Karpas-422 (cell line): Measurements from ENCODE around the gene NRG3. TPM values are rescaled to one million over a fixed set of nuclear protein-coding genes. Genes with fewer than 3 reads are reported as not detected.

Experiments
- DNase-seq: peaks from one replicate; pipeline ENCODE4 v3.0.0-alpha.2; 2015
- H2AFZ ChIP-seq: fragments of 200-600 bp; sonication (generic); 2 replicates; pipeline ENCODE4 v1.6.1; 2014; ENCODE audit warnings: antibody characterized with exemption, low read length, mixed read lengths
- H3K27ac ChIP-seq: fragments of 200-600 bp; sonication (generic); 2 replicates; pipeline ENCODE4 v1.5.1; 2014; ENCODE audit warnings: mild to moderate bottlenecking, low read length, moderate library complexity
- H3K27me3 ChIP-seq: fragments of 200-600 bp; sonication (generic); 2 replicates; pipeline ENCODE4 v1.6.1; 2014; ENCODE audit warnings: low read length, mixed read lengths
- H3K36me3 ChIP-seq: fragments of 200-600 bp; sonication (generic); 2 replicates; pipeline ENCODE4 v1.6.1; 2014; ENCODE audit warnings: low read length, mixed read lengths; ENCODE audit not compliant: insufficient read depth
- H3K4me1 ChIP-seq: fragments of 200-600 bp; sonication (generic); 2 replicates; pipeline ENCODE4 v1.6.1; 2014; ENCODE audit warnings: mild to moderate bottlenecking, low read length, mixed read lengths
- H3K4me2 ChIP-seq: fragments of 200-600 bp; sonication (generic); 2 replicates; pipeline ENCODE4 v1.6.1; 2014; ENCODE audit warnings: low read length, low read depth, mild to moderate bottlenecking; ENCODE audit not compliant: poor library complexity, severe bottlenecking
- H3K4me3 ChIP-seq: fragments of 200-600 bp; sonication (generic); 2 replicates; pipeline ENCODE4 v1.5.1; 2014; ENCODE audit warnings: mild to moderate bottlenecking, antibody characterized with exemption, low read length, mixed read lengths
- H3K79me2 ChIP-seq: fragments of 200-600 bp; sonication (generic); 2 replicates; pipeline ENCODE4 v1.6.1; 2014; ENCODE audit warnings: mild to moderate bottlenecking, low read length, mixed read lengths
- H3K9ac ChIP-seq: fragments of 200-600 bp; sonication (generic); 2 replicates; pipeline ENCODE4 v1.6.0; 2014; ENCODE audit warnings: low read length
- H3K9me2 ChIP-seq: fragments of 200-600 bp; sonication (generic), shearing (Covaris generic); replicated peaks from 2 replicates; pipeline ENCODE4 v1.6.0; 2014; ENCODE audit warnings: mild to moderate bottlenecking, low read length, moderate library complexity; ENCODE audit not compliant: insufficient read depth
- H3K9me3 ChIP-seq: fragments of 300-700, 200-600 bp; sonication (generic); 2 replicates; pipeline ENCODE4 v1.6.1; 2014; ENCODE audit warnings: low read length, mixed read lengths
- H4K20me1 ChIP-seq: fragments of 200-600 bp; sonication (generic); 2 replicates; pipeline ENCODE4 v1.6.1; 2014; ENCODE audit warnings: mild to moderate bottlenecking, antibody characterized with exemption, low read length, low read depth; ENCODE audit not compliant: insufficient read depth
- total RNA-seq: library from RNA; depleted of rRNA; stranded (reverse); fragments of >200 nt; shearing (Covaris generic); gene quantifications from 2 replicates; pipeline ENCODE4 v1.2.3, GENCODE V29; 2014; ENCODE audit warnings: low replicate concordance

Gene NRG3
- total RNA-seq, 1 experiment from 2014 or later: not detected

DNA sequence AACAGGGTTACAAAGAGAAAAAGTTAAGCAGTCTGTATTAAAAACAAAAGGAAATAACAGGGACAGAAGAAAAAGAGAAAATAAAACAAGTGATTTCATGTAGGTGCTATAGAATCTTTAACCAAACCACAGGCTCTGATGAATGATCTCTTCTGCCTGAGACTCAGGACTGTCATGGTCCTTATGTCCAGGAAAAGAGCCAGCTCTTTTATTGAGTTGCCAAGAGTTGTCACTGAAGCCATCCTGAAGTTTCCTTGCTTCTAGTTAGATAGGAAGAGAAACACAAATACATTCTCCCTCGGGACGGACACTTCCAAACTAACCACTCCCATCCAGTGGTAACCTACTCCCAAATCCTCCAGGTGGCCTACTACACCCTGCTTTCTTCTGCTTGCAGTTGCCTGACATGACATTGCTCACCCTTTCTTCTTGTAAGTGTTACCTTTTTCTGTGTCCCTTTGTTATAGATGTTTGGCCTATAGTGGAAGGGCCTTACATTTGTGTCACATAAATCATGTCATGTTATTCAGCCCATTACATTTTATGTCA is 346.7 kb downstream of the NRG3 start:
- Histone ChIP-seq H3K4me3 (no peak overlapping the region), H3K9me2 (no peaks in the 10 kb centered on the region), H2AFZ (no peak overlapping the region), H3K4me1 (no peaks in the 10 kb centered on the region), H3K79me2 (no peaks in the 10 kb centered on the region), H3K4me2 (no peak overlapping the region), H3K27me3 (no peaks in the 10 kb centered on the region), H3K9ac (no peak overlapping the region), H3K9me3 (peaks cover 3% of the 10 kb centered on the region; the same call in 1 of the 2 replicates), H4K20me1 (no peaks in the 10 kb centered on the region), H3K36me3 (no peaks in the 10 kb centered on the region), H3K27ac (no peak overlapping the region)
- DNase-seq: no peak

DNA sequence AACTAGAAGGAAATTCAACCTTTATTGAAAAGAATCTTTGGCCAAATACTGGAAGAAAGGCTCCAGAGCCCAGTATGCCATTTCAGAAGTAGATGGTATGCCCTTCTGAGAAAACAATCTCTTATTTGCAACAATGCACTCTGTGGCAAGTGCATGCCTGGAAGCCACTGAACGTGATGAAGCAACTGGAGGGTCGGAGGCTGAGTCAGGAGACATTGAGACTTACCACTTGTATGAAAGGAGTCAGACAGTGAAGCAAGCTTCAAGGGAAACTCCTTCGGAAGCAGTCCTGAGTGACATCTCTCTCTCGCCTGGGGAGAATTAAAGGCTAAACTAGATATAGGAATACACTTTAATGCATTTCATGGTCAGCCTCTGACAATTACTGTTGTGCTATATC is 353.7 kb downstream of the NRG3 start:
- H3K4me1 ChIP-seq: no peaks in the 10 kb centered on the region
- H3K27me3 ChIP-seq: no peaks in the 10 kb centered on the region
- H3K9me3 ChIP-seq: peaks cover 9% of the 10 kb centered on the region
- H3K4me2 ChIP-seq: no peak overlapping the region
- no peak overlapping the region for H3K9ac ChIP-seq
- H3K79me2 ChIP-seq: no peaks in the 10 kb centered on the region
- no peak overlapping the region for H3K4me3 ChIP-seq
- no peaks in the 10 kb centered on the region for H3K9me2 ChIP-seq
- no peak for DNase-seq
- no peak overlapping the region for H2AFZ ChIP-seq
- no peaks in the 10 kb centered on the region for H4K20me1 ChIP-seq
- no peak overlapping the region for H3K27ac ChIP-seq
- no peaks in the 10 kb centered on the region for H3K36me3 ChIP-seq

DNA sequence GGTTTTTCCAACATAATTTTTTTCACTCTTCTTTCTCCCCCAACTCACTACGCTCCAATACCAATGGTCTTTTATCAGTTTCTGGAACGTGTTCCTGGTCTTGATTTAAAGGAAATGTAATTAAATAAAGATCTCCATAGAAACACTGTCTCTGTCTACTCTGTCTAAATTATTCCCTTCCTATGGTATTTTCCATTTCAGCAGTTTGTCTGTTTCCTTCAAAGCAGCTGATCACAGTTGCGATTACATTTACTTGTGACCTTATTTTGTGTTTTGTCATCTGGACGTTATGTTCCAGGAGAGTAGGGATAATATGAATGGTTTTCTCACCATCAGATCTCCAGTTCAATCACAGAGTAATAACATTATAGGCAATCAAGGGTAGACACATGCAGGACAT is 359.2 kb downstream of the NRG3 start:
- H3K27me3 ChIP-seq: no peaks in the 10 kb centered on the region
- no peak overlapping the region for H3K9ac ChIP-seq
- H3K4me2 ChIP-seq: no peak overlapping the region
- no peaks in the 10 kb centered on the region for H3K4me1 ChIP-seq
- H3K79me2 ChIP-seq: no peaks in the 10 kb centered on the region
- DNase-seq: no peak
- no peaks in the 10 kb centered on the region for H3K36me3 ChIP-seq
- H3K4me3 ChIP-seq: no peak overlapping the region
- H2AFZ ChIP-seq: no peak overlapping the region
- H4K20me1 ChIP-seq: no peaks in the 10 kb centered on the region
- peaks cover 7% of the 10 kb centered on the region for H3K9me3 ChIP-seq
- H3K27ac ChIP-seq: no peak overlapping the region
- H3K9me2 ChIP-seq: no peaks in the 10 kb centered on the region

DNA sequence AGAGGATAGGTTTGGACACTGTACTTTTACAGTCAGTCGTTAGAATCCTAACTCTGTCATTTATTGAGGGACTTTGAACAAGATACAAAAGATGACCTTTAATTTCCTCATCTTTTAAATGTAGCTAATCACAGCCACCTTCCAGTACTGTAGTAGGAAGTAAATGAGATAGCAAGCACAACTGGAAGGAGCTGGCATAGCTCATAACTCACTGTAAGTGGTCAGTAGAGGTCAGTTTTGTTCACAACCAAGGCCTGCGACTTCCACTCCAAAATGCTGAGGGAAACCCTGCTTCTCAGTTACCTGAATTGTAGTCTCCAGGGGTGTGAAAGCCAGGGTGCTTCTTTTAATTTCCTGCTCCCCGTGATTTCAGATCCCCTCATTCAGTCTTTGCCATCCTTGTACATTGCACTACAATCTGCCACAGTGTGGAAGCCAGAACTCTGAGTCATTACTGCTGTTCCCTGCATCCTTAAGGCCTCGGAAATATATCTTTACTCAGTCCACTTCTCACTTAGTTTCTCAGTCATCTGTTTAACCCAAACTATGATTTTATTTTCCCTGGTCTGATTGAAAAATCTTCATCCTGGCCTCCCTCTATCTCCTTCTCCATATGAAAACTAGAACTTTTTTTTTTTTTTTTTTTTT is 361.2 kb downstream of the NRG3 start:
- H3K9ac ChIP-seq: no peak overlapping the region
- no peaks in the 10 kb centered on the region for H3K9me3 ChIP-seq
- H3K27me3 ChIP-seq: no peaks in the 10 kb centered on the region
- H3K4me1 ChIP-seq: no peaks in the 10 kb centered on the region
- no peaks in the 10 kb centered on the region for H3K9me2 ChIP-seq
- no peaks in the 10 kb centered on the region for H3K79me2 ChIP-seq
- no peak overlapping the region for H3K27ac ChIP-seq
- H2AFZ ChIP-seq: no peak overlapping the region
- H3K4me3 ChIP-seq: no peak overlapping the region
- no peak overlapping the region for H3K4me2 ChIP-seq
- no peak for DNase-seq
- H3K36me3 ChIP-seq: no peaks in the 10 kb centered on the region
- H4K20me1 ChIP-seq: no peaks in the 10 kb centered on the region

DNA sequence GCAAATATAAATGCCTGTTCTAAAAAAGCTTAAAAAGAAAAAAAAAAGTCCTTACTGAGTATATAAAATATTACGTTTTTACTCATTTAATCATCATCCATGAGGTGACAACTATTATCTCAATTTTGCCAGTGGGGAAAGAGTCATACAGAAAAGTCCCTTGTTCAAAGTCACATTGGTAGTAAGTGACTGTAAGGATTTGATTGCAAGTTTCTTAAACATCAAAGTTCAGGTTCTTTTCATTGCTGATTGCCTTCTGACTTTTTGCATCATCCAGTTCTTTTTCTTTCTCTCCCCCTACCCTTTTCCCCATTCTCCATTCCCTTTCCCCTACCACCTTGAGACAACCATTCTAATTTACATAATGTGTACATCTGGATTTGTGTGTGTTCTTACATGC is 363.3 kb downstream of the NRG3 start:
- Histone ChIP-seq H3K9ac (no peak overlapping the region), H4K20me1 (no peaks in the 10 kb centered on the region), H3K9me3 (no peaks in the 10 kb centered on the region), H3K36me3 (no peaks in the 10 kb centered on the region), H3K4me3 (no peak overlapping the region), H2AFZ (no peak overlapping the region), H3K9me2 (no peaks in the 10 kb centered on the region), H3K4me2 (no peak overlapping the region), H3K79me2 (no peaks in the 10 kb centered on the region), H3K27ac (no peak overlapping the region), H3K27me3 (no peaks in the 10 kb centered on the region), H3K4me1 (no peaks in the 10 kb centered on the region)
- DNase-seq: no peak

DNA sequence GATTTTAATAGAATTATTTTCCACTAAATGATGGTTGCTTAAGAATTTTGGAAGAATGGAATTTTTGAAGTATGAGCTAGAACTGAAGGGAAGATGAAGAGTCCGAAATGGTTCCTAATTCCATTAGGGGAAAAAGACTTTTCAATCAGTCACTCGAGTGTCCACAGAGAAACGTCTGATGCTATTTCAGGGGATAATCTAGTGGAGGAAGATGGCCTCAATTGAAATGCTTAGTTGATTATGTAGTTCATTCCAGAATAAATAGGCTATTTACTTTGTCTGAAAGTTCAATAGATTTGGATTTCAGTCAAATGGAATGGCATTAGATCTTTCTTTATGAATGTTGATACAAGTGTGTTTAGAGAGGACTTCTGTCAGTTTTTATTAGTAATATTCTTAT is 365.4 kb downstream of the NRG3 start:
- H3K4me3 ChIP-seq: no peak overlapping the region
- H3K9ac ChIP-seq: no peak overlapping the region
- H2AFZ ChIP-seq: no peak overlapping the region
- no peak overlapping the region for H3K27ac ChIP-seq
- no peaks in the 10 kb centered on the region for H4K20me1 ChIP-seq
- no peak overlapping the region for H3K4me2 ChIP-seq
- DNase-seq: no peak
- no peaks in the 10 kb centered on the region for H3K79me2 ChIP-seq
- H3K9me3 ChIP-seq: no peaks in the 10 kb centered on the region
- H3K9me2 ChIP-seq: no peaks in the 10 kb centered on the region
- H3K27me3 ChIP-seq: no peaks in the 10 kb centered on the region
- no peaks in the 10 kb centered on the region for H3K4me1 ChIP-seq
- no peaks in the 10 kb centered on the region for H3K36me3 ChIP-seq

DNA sequence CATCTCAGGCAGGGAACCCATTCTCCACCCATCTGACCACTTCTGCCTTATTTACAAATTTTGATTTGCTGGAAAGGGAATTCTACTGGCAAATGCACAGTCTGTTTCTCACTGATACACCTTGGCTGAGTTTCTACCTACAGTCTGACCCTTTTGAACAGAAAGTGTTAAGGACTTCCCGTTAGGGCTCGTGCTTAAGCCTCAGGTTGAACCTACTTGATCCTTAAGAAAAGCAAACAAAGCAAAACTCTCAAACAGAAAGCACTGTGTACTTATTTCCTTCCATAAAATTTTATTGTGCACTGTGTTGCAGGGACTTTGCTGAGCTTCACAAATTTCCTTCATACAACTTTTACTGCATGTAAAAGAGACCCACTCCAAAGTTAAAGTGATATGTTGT is 367.8 kb downstream of the NRG3 start:
- Histone ChIP-seq H4K20me1 (no peaks in the 10 kb centered on the region), H3K27ac (no peak overlapping the region), H3K4me1 (no peaks in the 10 kb centered on the region), H3K36me3 (no peaks in the 10 kb centered on the region), H3K27me3 (no peaks in the 10 kb centered on the region), H3K4me2 (no peak overlapping the region), H3K4me3 (no peak overlapping the region), H3K9ac (no peak overlapping the region), H3K79me2 (no peaks in the 10 kb centered on the region), H2AFZ (no peak overlapping the region), H3K9me2 (no peaks in the 10 kb centered on the region), H3K9me3 (no peaks in the 10 kb centered on the region)
- no peak for DNase-seq

DNA sequence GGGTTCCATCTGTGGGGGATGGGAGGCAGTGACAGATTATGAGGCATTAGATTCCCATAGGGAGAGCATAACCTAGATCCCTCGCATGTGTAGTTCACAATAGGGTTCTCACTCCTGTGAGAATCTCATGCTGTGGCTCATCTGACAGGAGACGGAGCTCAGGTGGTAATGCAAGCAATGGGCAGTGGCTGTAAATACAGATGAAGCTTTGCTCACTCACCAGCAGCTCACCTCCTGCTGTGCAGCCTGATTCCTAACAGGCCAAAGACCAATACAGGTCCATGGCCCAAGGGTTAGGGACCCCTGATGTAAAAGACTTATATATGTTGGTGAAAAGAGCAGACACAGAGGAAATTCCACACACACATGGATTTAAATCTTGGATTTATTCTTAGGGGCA is 370.2 kb downstream of the NRG3 start:
- H3K27ac ChIP-seq: no peak overlapping the region
- no peaks in the 10 kb centered on the region for H3K9me3 ChIP-seq
- H2AFZ ChIP-seq: no peak overlapping the region
- H4K20me1 ChIP-seq: no peaks in the 10 kb centered on the region
- H3K27me3 ChIP-seq: no peaks in the 10 kb centered on the region
- DNase-seq: no peak
- H3K9me2 ChIP-seq: no peaks in the 10 kb centered on the region; the same call in 1 of the 2 replicates
- H3K4me2 ChIP-seq: no peak overlapping the region
- H3K4me3 ChIP-seq: no peak overlapping the region
- no peaks in the 10 kb centered on the region for H3K79me2 ChIP-seq
- H3K4me1 ChIP-seq: no peaks in the 10 kb centered on the region
- no peak overlapping the region for H3K9ac ChIP-seq
- H3K36me3 ChIP-seq: no peaks in the 10 kb centered on the region
